AG04449 (cell line): ENCODE measurements around the gene SCARB1.

ENCODE experiments used
- CTCF ChIA-PET: fragments of 350-600 bp; formaldehyde crosslinking; extraction: SDS; loops from one replicate; lab custom pipeline; 2021; ENCODE audit warnings: antibody characterized with exemption; lab: Yijun Ruan, JAX
- POLR2A ChIA-PET: fragments of 400-600, 350-600 bp; formaldehyde crosslinking; extraction: SDS; loops from one replicate; lab custom pipeline; 2020; ENCODE audit warnings: antibody characterized with exemption, inconsistent platforms; lab: Yijun Ruan, JAX
- DNase-seq: peaks from one replicate; pipeline ENCODE4 v3.0.0-alpha.2; 2010; ENCODE audit warnings: low read depth, low spot score
- H3K4me3 ChIP-seq: 2 replicates; pipeline ENCODE4 v1.5.1; 2011; ENCODE audit warnings: low read depth, mild to moderate bottlenecking, control low read depth, low read length
- CTCF ChIP-seq: IDR thresholded peaks from one replicate; pipeline ENCODE4 v1.5.1; 2011; ENCODE audit warnings: mild to moderate bottlenecking, moderate library complexity, low read length, control low read depth, inconsistent platforms; ENCODE audit not compliant: insufficient read depth; ENCODE audit errors: missing control alignments

The SCARB1 gene

GRCh38 chr12:124805876-124806668, 57.6 kb downstream of the SCARB1 start:
- no peak for DNase-seq
- CTCF ChIA-PET: interaction anchor here (0.9 kb wide), 1 partner anchor 9 kb away, joined by 3 read pairs; no protein-coding TSS in a partner anchor
- H3K4me3 ChIP-seq: no peak overlapping the region
- POLR2A ChIA-PET: no interaction called here
- no peak for TF ChIP-seq CTCF

DNA sequence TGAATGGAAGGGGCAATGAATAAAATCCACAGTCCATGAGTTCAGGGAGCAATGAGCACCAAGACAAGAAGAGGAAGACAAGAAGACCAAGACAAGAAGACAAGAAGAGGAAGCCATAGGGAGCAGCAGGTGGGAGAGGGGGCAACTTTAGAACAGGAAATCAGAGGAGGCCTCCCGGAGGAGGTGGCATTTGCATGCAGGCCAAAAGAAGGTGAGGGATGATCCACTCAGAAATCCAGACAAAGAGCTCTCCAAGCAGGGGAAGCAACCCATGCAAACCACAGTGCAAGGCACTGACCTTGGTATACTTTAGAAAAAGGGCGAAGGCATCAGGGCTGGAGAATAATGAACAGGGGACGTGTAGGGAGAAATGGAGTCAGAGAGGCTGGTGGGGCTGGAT, 58.6 kb downstream of the SCARB1 start:
- no peak overlapping the region for H3K4me3 ChIP-seq
- no peak for DNase-seq
- ChIA-PET POLR2A (no interaction called here), CTCF (no interaction called here)
- TF ChIP-seq CTCF: no peak

DNA sequence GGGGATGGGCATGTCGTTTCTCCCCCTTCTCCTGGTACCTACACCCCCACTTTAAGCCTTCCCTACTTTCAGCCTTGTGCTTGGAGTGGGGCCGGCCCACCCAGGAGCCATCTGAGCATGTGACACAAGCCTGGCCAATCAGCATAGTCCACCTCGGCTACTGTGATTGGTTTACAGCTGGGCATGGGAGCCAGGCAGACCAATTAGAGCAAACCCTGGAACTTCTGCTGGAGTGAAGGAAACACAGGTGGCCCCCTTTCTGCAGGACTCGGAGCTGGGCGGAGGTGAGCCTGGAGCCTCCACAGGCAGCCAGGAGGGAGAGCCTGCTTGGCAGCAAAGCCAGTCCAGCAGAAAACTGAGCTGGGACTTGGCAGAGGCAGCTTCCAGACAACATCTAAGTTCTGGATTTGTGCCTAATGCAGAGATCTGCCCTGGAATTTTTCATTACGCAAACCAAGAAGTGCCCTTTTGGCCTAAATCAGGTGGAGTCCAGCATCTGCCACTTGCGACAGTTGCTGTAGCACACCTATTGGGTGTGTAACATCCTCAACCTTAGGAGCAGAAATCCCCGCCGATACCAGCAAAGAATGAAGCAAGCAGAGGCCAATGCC, 59.5 kb downstream of the SCARB1 start:
- no peak for DNase-seq
- no peak for TF ChIP-seq CTCF
- H3K4me3 ChIP-seq: no peak overlapping the region
- ChIA-PET POLR2A (no interaction called here), CTCF (interaction anchor here (0.9 kb wide), 1 partner anchor 101 kb away, joined by 5 read pairs; no protein-coding TSS in a partner anchor)

DNA sequence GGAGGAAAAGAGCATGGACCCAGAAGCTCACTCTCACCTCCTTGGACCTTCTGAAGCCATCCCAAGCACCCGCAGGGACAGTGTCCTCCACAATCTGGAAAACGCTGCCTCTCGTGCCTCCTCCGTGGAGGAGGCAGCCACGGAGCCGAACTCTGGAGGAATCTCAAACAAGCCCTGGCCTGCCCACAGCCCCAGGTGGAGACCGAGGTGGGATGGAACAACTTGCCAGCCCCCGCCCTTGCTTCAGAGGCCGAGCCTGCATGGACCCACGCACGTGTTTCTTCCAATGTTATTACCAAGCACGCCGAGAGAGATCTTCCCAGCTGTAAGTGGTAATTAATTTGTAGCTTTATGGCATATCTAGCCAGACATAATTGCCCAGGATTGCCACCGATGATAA, 61.3 kb downstream of the SCARB1 start:
- TF ChIP-seq CTCF: no peak
- no peak overlapping the region for H3K4me3 ChIP-seq
- ChIA-PET POLR2A (no interaction called here), CTCF (interaction anchor here (1.2 kb wide), 1 partner anchor 104 kb away, joined by 3 read pairs; no protein-coding TSS in a partner anchor)
- no peak for DNase-seq

DNA sequence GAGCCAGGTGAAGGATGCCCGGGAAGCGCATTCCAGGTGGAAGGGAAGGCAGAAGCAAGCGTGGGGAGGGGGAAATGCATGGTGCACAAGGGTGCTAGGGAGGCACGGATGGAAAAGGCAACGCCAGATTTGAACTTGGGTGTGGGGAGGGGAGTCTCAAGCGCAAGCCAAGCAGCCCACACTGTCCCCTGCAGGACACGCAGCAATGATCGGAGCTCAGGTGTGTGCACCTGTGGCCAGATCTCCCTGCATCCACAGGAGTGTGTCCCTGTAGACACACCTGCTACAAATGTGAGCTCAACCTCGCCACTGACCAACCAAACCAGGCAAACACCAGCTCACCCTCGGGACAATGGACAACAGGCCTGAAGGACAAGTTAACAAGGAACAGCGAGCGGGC, 63.2 kb downstream of the SCARB1 start:
- no peak for TF ChIP-seq CTCF
- POLR2A ChIA-PET: no interaction called here
- no peak overlapping the region for H3K4me3 ChIP-seq
- CTCF ChIA-PET: interaction anchor here (1.2 to 1.4 kb wide), 3 partner anchors 9 to 106 kb away, joined by 3 to 4 read pairs (median 3); no protein-coding TSS in a partner anchor
- no peak for DNase-seq

GRCh38 chr12:124797321-124797720, 66.3 kb downstream of the SCARB1 start:
- no peak overlapping the region for H3K4me3 ChIP-seq
- ChIA-PET CTCF (interaction anchor here (1.0 to 2.1 kb wide), 3 partner anchors 9 to 109 kb away, joined by 3 to 7 read pairs (median 4); no protein-coding TSS in a partner anchor), POLR2A (no interaction called here)
- no peak for TF ChIP-seq CTCF
- DNase-seq: no peak
